Measurements from ENCODE around the gene TPSD1.
A peak's percentile ranks its signal among the peaks of the same experiment; 100 is the strongest.

TPSD1 gene

DNA sequence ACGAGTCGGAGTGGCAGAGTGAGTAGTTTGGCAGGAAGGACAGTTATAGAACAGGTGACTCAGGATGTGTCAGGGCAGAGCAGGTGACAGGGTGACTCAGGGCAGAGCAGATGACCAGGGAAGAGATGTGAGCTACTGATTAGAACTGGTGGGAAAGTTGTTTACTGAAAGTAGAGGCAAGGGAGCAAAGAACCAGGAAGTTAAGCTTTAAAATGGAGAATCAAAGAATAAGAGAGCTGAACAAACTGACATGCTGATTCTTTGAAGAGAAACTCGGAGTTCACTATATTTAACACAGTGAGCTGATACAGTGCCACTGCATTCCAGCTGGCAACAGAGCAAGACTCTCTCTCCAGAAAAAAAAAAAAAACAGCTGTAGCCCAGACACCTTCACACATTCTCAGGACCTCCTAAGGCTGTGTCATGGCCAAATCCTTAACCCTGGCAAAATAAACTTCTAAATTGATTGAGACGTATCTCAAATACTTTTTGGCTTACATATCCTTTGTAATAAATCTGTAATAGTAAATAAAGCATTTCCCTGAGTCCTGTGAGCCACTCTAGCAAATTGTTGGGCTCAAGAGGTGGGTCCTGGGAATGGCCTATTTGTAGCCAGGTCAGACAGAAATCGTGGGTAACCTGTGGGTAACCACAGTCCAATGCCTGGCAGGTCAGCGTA lies 41.3 kb downstream of the TPSD1 start:
- DNase-seq (ENCODE audit: low read depth in 4 of 4, low spot score in 1 of 4), result no peak

DNA sequence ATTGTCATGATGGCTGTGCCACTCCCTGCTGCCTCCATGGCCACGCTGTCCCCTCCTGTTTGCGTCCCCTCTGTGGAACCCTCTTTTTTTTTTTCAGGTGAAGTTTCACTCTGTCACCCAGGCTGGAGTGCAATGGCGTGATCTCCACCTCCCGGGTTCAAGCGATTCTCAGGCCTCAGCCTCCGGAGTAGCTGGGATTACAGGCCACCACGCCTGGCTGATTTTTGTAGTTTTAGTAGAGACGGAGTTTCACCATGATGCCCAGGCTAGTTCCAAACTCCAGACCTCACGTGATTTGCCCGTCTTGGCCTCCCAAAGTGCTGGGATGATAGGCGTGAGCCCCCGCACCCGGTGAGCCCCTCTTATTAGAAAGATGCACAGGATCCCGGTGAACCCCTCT lies 42.5 kb downstream of the TPSD1 start:
- no peak for DNase-seq (ENCODE audit: low read depth in 4 of 4, low spot score in 1 of 4)

DNA sequence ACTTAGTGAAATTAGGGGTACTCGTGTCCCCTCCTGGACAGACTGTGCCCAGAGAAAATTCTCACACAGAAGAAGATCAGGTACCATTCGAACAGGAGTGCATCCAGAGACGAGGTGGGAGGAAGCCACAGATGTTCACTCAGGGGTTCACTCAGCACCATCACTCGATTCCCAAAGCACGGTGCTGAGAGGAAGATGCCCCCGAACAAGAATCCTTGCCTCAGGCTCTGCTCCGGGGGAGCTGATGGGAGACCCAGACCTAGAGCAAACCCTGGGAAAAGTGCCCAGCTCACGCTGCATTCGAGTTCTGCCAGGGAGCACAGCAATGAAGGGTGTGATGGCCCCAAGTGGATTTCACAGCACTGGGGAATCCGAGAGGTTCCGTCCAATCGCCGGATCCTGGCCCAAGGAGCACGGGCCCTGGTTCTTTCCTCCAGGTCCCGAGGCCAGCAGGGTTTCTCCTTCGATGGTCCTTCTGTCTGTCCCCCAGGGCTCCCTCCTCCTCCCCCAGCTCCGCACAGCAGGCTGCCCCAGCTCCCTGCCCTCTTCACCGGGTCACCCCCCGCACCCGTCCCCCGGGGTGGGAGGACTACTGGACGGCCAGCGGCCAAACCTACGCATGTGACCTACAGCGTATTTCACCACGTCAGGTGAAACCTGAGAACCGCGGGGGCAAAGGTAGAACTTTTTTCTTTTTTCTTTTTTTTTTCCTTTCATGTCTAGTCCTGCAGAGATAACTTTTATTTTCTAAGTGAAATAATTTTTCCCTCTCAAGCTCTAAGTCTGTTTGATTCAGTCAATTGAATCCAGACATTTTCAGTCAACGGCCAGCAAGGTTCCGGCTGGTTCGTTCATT lies 43.4 kb downstream of the TPSD1 start:
- DNase-seq (ENCODE audit: low read depth in 4 of 4, low spot score in 1 of 4), result no peak

DNA sequence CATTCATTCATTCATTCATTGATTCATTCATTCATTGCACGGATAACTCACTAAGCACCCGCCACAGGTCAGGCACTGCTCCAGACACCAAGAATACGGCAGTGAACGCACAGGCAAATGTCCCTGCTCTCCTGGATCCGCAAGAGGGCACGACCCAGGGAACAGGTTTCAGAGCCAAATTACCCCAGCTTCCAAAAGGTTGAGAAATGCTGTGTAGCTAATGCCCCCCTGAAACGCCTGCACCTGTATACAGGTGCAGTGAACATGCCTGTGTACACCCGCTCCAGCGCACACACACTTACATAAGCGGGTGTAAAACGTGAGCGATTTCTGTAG lies 44.0 kb downstream of the TPSD1 start:
- no peak for DNase-seq (ENCODE audit: low read depth in 4 of 4, low spot score in 1 of 4)

DNA sequence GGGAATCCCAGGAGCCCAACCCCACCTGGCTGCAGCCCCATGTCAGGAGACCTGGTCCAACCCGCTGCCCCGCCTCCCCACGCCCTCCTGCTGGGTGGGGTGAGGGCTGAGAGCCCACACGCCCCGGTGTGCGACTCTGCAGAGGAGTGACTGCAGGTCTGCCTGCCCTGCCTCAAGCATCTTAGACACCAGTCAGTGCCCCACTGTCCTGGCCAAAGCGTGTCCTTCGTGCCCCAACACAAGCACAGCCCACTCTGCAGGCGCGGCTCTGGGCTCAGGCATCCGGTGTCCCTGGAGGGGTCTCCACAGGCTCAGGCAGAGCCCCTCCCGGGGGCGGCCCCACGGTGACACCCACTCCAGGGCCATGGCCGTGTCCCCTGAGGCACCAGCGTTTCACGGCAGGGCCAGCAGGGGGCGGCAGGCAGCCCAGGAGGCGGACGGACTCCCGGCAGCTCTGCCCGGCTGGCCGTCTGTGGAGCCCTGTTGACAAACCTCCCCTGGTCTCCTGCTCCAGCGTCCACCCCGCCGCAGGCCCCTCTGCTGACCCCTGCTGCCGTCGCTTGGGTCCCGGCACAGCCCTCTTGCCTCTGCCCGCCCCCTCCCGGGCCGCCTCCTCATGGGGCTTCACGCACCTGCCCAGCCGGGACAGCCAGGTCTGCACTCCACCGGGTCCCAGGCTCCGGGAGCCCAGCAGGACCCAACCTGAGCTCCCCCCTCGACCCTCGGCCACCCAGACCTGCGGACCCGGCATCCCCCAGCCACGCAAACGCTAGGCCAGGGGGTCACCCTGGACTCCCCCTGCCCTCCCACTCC lies 45.0 kb downstream of the TPSD1 start:
- DNase-seq (ENCODE audit: low read depth in 4 of 4, low spot score in 1 of 4), result peak; percentile 49 to 66 (median 58)

DNA sequence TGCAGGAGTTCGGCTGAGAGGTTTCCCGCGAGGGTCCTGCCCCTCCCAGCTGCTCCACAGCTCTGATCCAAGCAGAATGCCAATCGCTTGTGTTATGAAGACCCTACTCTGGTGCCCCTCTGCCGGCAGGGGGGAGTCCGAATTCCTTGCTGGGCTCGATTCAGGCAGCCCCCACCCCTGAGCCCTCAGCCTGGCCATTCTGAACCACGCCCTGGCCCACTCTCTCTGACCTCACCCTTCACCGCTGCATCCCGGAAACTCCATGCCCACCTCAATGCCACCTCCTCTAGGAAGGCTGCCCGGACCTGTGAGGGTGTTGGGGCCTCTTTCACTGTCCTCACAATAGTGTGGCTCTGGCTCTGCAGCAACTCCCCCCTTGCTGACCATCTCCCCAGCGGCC lies 45.7 kb downstream of the TPSD1 start:
- DNase-seq (ENCODE audit: low read depth in 4 of 4, low spot score in 1 of 4), result no peak

DNA sequence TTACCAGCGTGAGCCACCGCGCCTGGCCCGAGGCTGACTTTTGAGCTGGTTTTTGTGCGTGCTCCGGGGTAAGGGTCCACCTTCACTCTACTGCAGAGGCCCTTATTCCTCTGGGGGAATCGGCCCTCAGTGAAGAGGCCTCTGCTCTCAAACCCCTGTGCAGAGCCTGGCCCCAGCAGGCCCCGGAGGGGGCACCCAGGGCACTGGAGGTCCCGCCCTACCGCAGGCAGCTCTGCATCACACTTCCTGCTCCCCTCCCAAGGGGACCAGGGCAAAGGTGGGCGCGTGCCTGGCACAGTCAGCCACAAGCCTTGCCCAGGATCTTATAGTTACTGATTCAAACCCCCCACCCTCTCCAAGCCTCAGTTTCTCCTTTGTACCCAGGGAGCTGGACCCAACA lies 50.0 kb downstream of the TPSD1 start:
- no peak for DNase-seq (ENCODE audit: low read depth in 4 of 4, low spot score in 1 of 4)

DNA sequence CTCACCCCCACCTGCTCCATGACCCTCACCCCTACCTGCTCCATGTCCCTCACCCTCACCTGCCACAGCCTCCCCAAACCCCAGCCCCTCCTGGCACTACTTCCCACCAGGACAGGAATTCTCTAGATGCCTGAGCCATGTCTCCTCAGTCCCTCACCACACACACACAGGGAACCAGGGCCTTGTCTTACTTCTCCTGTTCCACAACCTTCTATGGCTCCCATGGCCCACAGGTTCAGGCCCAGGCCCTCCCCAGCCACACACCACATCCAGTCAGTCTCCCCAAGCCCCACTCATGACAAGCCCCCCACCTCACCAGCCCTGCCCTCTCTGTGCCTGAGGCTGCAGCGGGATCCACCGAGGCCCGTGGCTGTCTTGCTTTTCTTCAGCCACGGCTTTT lies 50.5 kb downstream of the TPSD1 start:
- no peak for DNase-seq (ENCODE audit: low read depth in 4 of 4, low spot score in 1 of 4)

DNA sequence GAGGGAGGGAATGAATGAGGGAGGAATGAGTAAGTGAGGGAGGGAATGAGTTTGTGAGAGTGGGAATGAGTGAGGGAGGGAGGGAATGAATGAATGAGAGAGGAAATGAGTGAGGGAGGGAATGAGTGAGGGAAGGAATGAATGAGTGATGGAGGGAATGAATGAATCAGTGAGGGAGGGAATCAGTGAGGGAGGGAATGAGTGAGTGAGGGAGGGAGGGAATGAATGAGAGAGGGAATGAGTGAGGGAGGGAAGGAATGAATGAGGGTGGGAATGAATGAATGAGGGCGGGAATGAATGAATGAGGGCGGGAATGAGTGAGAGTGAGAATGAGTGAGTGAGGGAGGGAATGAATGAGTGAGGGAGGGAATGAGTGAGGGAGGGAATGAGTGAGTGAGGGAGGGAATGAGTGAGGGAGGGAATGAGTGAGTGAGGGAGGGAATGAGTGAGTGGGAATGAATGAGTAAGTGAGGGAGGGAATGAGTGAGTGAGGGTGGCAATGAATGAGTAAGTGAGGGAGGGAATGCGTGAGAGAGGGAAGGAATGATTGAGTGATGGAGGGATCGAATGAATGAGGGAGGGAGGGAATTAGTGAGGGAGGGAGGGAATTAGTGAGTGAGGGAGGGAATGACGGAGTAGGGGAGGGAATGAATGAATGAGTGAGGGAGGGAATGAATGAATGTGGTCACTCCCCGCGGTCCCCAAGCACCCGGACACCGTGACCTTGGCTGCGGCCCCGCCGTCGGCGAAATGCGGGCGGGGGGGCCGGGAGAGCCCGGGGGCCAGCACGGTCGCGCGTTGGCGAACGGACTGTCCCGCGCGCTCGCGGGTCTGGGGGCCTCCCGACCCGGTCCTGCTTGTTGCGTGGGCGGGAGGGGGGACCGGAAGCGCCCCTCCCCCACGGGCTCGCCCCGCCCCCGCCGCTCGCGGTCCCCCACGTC lies 52.4 kb downstream of the TPSD1 start:
- DNase-seq (ENCODE audit: low read depth in 4 of 4, low spot score in 1 of 4), result no peak
